SW 1271 (cell line): ENCODE measurements around the gene CNKSR3.

ENCODE experiments used
- DNase-seq, 2 experiments: peaks; one replicate each; lab custom pipeline; 2025; lab: John Stamatoyannopoulos, UW

Gene CNKSR3

DNA sequence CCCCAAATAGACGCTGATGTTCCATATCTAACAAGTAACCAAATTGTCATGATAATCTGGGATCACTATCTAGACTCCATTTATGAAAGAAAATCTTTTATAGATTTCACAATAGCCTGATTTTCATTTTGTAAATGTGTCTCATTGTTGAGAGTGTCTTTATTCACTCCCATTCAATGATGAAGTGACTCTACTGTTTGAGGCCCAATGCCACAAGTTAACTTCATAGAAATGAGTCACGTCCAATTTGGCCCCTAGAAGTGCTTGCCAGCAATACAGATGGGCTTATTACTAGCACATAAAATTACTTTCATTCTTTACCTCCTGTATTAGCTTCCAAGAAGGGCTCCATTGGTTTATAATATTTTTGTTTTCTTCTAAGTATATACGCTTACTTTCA, 160.2 kb downstream of the CNKSR3 start:
- DNase-seq, result no peak

DNA sequence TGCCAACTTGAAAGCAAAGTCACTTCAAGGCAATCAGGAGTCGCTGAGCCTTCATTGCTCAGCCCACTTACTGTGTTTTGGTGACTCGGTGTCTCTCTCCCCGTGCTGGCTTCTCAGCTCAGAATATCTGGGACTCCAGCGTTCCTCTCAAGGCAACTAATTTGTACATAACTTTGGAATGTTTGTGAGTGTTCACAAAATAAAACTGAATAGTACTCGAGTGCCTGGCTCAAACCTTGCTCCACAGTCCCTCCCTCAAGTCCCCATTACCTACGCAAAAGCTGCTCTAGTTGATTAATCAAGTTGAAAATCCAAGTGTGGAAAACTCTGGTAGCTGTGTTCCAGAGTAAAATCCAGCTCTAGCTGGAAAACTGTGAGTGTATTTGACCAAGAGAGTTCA, 162.5 kb downstream of the CNKSR3 start:
- no peak for DNase-seq

DNA sequence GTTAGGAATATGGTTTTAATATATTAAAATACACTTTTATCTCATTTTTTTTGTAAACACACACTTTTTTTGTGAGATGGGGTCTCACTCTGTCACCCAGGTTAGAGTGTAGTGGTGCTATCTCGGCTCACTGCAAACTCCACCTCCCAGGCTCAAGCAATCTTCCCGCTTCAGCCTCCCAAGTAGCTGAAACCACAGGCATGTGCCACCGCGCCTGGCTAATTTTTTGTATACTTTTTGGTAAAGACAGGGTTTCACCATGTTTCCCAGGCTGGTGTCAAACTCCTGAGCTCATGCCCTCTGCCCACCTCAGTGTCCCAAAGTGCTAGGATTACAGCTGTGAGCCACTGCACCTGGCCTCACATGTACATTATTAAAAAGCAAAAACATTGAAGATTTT, 164.7 kb downstream of the CNKSR3 start:
- DNase-seq, result no peak

DNA sequence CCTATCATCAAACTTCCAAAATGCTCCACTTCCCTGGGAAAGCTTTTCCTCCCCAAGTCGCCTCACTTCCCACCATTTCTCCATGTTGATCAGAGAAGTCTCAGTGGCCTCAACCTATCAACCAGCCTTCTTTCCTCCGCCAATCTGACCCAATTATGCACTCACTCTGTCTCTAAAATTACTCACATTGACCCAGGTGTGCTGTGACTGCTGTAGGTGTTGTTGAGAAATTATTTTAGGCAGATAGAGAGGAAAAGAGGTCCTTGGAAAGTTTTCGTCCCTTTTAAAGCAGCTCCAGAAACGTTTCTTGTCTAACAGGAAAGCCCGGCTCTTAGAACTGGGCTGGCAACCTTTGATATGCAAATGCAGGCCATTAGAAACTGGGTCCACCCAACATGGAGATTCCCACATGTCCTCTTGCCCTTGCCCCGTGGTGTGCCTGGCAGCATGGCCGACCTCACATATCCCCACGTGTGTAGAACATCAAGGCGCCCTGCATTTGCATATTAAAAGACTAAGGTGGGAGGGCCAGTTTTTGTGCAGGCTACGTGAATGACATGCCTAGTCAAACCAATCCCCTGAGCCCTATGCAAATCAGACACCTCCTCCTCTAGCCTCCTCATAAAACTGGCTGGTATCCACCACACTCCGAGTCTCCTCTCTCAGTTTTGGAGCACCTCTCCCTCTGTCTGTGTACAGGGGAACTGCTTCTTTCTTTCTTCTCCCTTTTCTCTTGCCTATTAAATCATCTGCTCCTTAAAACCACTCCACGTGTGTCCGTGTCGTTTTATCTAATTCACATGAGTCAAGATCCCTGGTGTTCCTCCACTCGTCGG, 166.8 kb downstream of the CNKSR3 start:
- DNase-seq, result peak in 1 of 2 experiments; percentile 7

DNA sequence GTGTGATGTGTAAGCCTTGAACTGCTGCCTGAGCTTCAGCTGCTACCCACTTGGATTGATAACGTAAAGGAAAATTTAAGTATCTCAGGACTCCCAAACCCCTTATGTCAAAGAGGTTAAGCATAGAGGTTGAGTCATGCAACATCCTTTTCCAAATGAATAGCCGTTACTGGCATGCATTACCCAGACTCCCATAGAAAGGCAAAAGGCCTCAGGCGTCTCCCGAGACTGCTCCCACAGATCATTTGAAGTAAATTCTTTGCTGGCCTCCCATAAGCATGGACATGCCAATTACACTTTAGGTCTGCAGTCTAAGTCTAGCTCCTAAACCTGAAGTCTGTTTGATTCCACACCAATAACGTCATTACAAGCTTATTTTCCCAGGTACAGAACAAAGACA, 168.6 kb downstream of the CNKSR3 start:
- no peak for DNase-seq

DNA sequence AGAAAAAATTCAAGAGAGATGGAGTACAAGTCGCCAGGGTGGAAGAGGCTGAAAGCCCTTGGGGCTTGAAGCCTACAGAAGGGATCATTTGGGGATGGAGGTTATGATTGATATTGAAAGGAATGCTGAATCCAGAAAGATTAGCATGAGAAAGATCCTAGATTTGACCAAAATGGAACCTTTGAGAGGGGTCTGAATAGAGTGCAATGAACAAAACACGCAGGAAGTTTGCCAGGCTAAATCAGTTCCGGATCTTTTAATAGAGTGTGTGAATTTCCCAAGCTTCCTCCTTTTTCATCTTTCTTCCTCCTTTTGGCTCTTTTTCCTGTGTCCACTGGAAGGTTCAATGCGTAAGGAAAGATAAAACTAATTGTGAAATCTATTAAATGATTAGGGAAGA, 169.1 kb downstream of the CNKSR3 start:
- no peak for DNase-seq
